Caco-2 (cell line): Measurements from ENCODE around the gene DCAF8. TPM values are rescaled to one million over a fixed set of nuclear protein-coding genes. Genes with fewer than 3 reads are reported as not detected.

Experiments used
- BruUV-seq: library from RNA; stranded (reverse); fragments of 400-500 nt; replicated peaks from 2 replicates; lab custom pipeline; 2021; lab: Mats Ljungman, UMichigan
- CTCF ChIA-PET: fragments of 300-600 bp; sonication (Branson Sonifier 250); formaldehyde crosslinking; loops from one replicate; lab custom pipeline; 2022; ENCODE audit warnings: antibody characterized with exemption; lab: Charles Lee
- POLR2A ChIA-PET: fragments of 300-600 bp; sonication (Branson Sonifier 250); formaldehyde crosslinking; loops from one replicate; lab custom pipeline; 2022; ENCODE audit warnings: antibody characterized with exemption; lab: Charles Lee
- DNase-seq, 2 experiments: peaks; one replicate each; pipeline versions ENCODE4 v3.0.0 to v3.0.0-alpha.2; 2020 to 2022
- H3K27me3 ChIP-seq: replicated peaks from 2 replicates; pipeline ENCODE4 v1.6.0; 2011; ENCODE audit warnings: low read length; ENCODE audit not compliant: control insufficient read depth, insufficient read depth
- H3K36me3 ChIP-seq: 2 replicates; pipeline ENCODE4 v1.5.1; 2011; ENCODE audit warnings: low read length; ENCODE audit not compliant: control insufficient read depth, insufficient read depth
- H3K4me1 ChIP-seq: fragments of 250-450 bp; sonication (Bioruptor Pico); 2 replicates; pipeline ENCODE4 v1.5.1; 2020; ENCODE audit warnings: mild to moderate bottlenecking
- H3K4me3 ChIP-seq: 2 replicates; pipeline ENCODE4 v1.5.1; 2011; ENCODE audit warnings: low read depth, mild to moderate bottlenecking, control low read depth, low read length
- H3K9me3 ChIP-seq: fragments of 250-450 bp; sonication (Bioruptor Pico); 2 replicates; pipeline ENCODE4 v1.5.1; 2020; ENCODE audit warnings: mild to moderate bottlenecking, moderate library complexity
- H3K27ac Mint-ChIP-seq: one replicate; pipeline ENCODE4 v1.8.0; 2022; ENCODE audit warnings: mixed read lengths; ENCODE audit not compliant: unreplicated experiment
- H3K27me3 Mint-ChIP-seq: one replicate; pipeline ENCODE4 v1.8.0; 2022; ENCODE audit warnings: mixed read lengths; ENCODE audit not compliant: insufficient read depth, unreplicated experiment
- H3K36me3 Mint-ChIP-seq: one replicate; pipeline ENCODE4 v1.8.0; 2022; ENCODE audit warnings: mild to moderate bottlenecking, mixed read lengths; ENCODE audit not compliant: insufficient read depth, unreplicated experiment
- H3K4me1 Mint-ChIP-seq: one replicate; pipeline ENCODE4 v1.8.0; 2022; ENCODE audit warnings: low read depth, mixed read lengths; ENCODE audit not compliant: unreplicated experiment
- H3K4me3 Mint-ChIP-seq: one replicate; pipeline ENCODE4 v1.8.0; 2022; ENCODE audit warnings: mild to moderate bottlenecking, moderate library complexity, mixed read lengths; ENCODE audit not compliant: unreplicated experiment
- H3K9me3 Mint-ChIP-seq: one replicate; pipeline ENCODE4 v1.8.0; 2022; ENCODE audit warnings: mixed read lengths; ENCODE audit not compliant: unreplicated experiment
- intact Hi-C: fragments of 100-400 bp; cut with micrococcal nuclease; formaldehyde crosslinking; loops from one replicate; pipeline ENCODE4 v1.10.0; 2022; ENCODE audit not compliant: unreplicated experiment
- total RNA-seq: library from RNA; stranded (reverse); gene quantifications from 2 replicates; pipeline ENCODE4 v1.2.3, GENCODE V29; 2022
- TF ChIP-seq, protein P1 (sequence below), 2 experiments: fragments of 200-600 bp in 1 of 2; IDR thresholded peaks; 1 replicate in 1 of 2; 2 replicates in 1 of 2; pipeline versions ENCODE4 v1.5.1 to v1.8.0; 2011 to 2022; ENCODE audit warnings: antibody characterized with exemption in 1 of 2, control low read depth in 1 of 2, inconsistent platforms in 1 of 2, low read depth in 1 of 2, low read length in 1 of 2, mild to moderate bottlenecking in 1 of 2, moderate library complexity in 1 of 2; ENCODE audit not compliant: insufficient read depth in 1 of 2, severe bottlenecking in 1 of 2, unreplicated experiment in 1 of 2

Gene DCAF8
- total RNA-seq, 1 experiment from 2014 or later, result 112 TPM

- intact Hi-C loops, result no loop called here
- Mint-ChIP-seq H3K4me3 (no peak overlapping the region), H3K27ac (no peak overlapping the region), H3K4me1 (peaks cover 18% of the 10 kb centered on the region), H3K9me3 (no peaks in the 10 kb centered on the region), H3K27me3 (no peaks in the 10 kb centered on the region), H3K36me3 (peaks cover 42% of the 10 kb centered on the region)
- H3K4me3 ChIP-seq, result no peak overlapping the region
- no peak for DNase-seq
- BruUV-seq, result no TSS peak
- ChIA-PET POLR2A (no interaction called here), CTCF (no interaction called here)
- no peaks in the 10 kb centered on the region for H3K27me3 ChIP-seq
- peaks cover 10% of the 10 kb centered on the region for H3K4me1 ChIP-seq
- TF ChIP-seq, protein P1, sequence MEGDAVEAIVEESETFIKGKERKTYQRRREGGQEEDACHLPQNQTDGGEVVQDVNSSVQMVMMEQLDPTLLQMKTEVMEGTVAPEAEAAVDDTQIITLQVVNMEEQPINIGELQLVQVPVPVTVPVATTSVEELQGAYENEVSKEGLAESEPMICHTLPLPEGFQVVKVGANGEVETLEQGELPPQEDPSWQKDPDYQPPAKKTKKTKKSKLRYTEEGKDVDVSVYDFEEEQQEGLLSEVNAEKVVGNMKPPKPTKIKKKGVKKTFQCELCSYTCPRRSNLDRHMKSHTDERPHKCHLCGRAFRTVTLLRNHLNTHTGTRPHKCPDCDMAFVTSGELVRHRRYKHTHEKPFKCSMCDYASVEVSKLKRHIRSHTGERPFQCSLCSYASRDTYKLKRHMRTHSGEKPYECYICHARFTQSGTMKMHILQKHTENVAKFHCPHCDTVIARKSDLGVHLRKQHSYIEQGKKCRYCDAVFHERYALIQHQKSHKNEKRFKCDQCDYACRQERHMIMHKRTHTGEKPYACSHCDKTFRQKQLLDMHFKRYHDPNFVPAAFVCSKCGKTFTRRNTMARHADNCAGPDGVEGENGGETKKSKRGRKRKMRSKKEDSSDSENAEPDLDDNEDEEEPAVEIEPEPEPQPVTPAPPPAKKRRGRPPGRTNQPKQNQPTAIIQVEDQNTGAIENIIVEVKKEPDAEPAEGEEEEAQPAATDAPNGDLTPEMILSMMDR (IDR thresholded peaks at IDR 0.05; ENCODE audit: insufficient read depth in 1 of 2, low read depth in 1 of 2, low read length in 1 of 2, severe bottlenecking in 1 of 2, unreplicated experiment in 1 of 2), result no peak
- H3K36me3 ChIP-seq, result peaks cover 3% of the 10 kb centered on the region
- no peaks in the 10 kb centered on the region for H3K9me3 ChIP-seq
Observed at GRCh38 chr1:160208557-160209320, 53.6 kb downstream of the DCAF8 start.

DNA sequence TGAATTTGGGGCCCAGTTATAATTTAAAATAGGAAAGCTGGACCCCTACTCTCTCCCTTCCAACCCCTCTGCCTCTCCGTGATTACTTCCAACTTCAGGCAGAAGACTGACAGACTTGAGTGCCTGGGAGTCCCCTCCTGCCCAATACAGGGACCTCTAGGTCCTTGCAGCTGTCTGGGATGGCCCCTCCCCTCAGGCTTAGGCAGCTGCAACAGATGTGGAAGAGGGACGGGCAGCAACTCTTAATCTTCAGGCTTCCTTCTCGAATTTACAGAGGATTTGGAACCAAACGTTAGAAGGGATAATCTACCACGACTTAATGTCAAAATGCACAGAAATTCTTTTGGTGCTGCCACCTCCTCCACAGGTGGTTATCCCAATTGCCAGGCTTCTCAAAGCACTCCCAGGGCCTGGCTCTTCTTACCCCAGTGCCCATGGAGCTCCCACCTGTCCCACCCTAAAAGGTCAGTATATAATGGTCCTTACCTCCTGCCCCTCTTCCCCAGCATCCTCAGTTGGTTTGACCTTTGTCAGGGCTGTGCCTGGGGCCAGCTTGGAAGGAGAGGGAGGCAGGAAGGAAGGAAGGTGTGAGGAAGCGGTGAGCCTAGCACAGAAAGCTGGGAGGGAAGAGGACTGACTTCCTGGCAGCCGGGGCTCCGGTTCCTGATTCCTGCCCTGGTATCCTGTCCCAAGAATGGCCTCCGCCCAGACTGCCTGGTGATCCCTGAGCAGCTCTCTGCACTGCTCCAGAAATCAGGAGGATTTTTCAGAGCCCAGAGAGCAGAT is 54.4 kb downstream of the DCAF8 start:
- POLR2A ChIA-PET, result no interaction called here

DNA sequence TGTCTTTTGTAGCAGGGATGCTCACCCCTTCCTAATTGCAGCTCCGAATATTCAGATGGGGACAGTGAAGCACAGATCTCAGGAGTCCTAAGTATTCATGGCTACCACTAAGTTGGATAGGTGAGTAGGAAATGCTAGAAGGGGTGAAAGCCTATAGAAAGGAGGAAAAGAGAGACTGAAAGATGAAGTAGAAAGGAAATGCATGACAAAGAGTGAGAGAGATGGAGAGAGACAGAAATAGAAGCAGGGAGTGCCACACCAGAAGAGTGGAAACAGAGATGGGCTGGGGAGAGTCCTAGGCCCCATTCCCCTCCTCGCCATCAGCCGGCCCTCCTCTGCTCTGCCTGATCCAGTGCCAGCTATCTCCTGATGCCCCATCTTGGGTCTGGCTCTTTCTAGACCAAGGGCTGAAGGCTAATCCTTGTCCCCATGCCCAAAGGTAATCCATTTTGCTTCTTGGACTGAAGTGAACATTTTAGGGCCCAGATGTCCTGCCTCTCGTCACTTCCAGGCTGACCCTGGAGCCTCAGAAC is 55.2 kb downstream of the DCAF8 start:
- Histone ChIP-seq H3K9me3 (no peaks in the 10 kb centered on the region), H3K27me3 (no peaks in the 10 kb centered on the region), H3K4me1 (peaks cover 10% of the 10 kb centered on the region), H3K4me3 (no peak overlapping the region), H3K36me3 (peaks cover 2% of the 10 kb centered on the region; the same call in 1 of the 2 replicates)
- Mint-ChIP-seq H3K4me3 (no peak overlapping the region), H3K27ac (no peak overlapping the region), H3K4me1 (peaks cover 18% of the 10 kb centered on the region), H3K27me3 (no peaks in the 10 kb centered on the region), H3K9me3 (no peaks in the 10 kb centered on the region), H3K36me3 (peaks cover 26% of the 10 kb centered on the region)
- ChIA-PET CTCF (interaction anchor here (1.4 kb wide), 1 partner anchor 13 kb away, joined by 5 read pairs; no protein-coding TSS in a partner anchor), POLR2A (no interaction called here)
- no peak for DNase-seq
- TF ChIP-seq, protein P1 (IDR thresholded peaks at IDR 0.05; ENCODE audit: insufficient read depth in 1 of 2, low read depth in 1 of 2, low read length in 1 of 2, severe bottlenecking in 1 of 2, unreplicated experiment in 1 of 2), result no peak
- intact Hi-C loops, result no loop called here
- BruUV-seq, result no TSS peak

More for the DNA sequence above, 54.4 kb downstream of the DCAF8 start:
- Histone ChIP-seq H3K4me1 (peaks cover 10% of the 10 kb centered on the region), H3K27me3 (no peaks in the 10 kb centered on the region), H3K36me3 (peaks cover 2% of the 10 kb centered on the region), H3K4me3 (no peak overlapping the region), H3K9me3 (no peaks in the 10 kb centered on the region)
- no TSS peak for BruUV-seq
- Mint-ChIP-seq H3K9me3 (no peaks in the 10 kb centered on the region), H3K4me1 (peaks cover 18% of the 10 kb centered on the region), H3K27ac (no peak overlapping the region), H3K36me3 (peaks cover 34% of the 10 kb centered on the region), H3K27me3 (no peaks in the 10 kb centered on the region), H3K4me3 (no peak overlapping the region)
- TF ChIP-seq, protein P1 (IDR thresholded peaks at IDR 0.05; ENCODE audit: insufficient read depth in 1 of 2, low read depth in 1 of 2, low read length in 1 of 2, severe bottlenecking in 1 of 2, unreplicated experiment in 1 of 2), result no peak
- intact Hi-C loops, result no loop called here
- no peak for DNase-seq
- CTCF ChIA-PET, result no interaction called here
